Measurements from ENCODE around the gene PDE6H.

GRCh38 chr12:14935031-14935430 is 37.8 kb upstream of the PDE6H start:
- TF ChIP-seq POLR2A (IDR thresholded peaks at IDR 0.05; ENCODE audit: low read depth, low read length) (no peak), POLR2AphosphoS5 (IDR thresholded peaks at IDR 0.05; ENCODE audit: low read depth, low read length) (no peak)
